Placental pericyte (primary cell): ENCODE measurements around the gene SANBR. TPM values are rescaled to one million over a fixed set of nuclear protein-coding genes. Genes with fewer than 3 reads are reported as not detected.

Source experiments
- total RNA-seq: library from RNA; depleted of rRNA; stranded (reverse); fragments of >200 nt; gene quantifications from 2 replicates; pipeline ENCODE4 v1.2.3, GENCODE V29; 2012

SANBR gene
- 7.9 and 17.0 TPM in 2 replicates for total RNA-seq

GRCh38 chr2:61065714-61066709 is at the start of gene SANBR:
Gene SANBR, plus strand, starts transcription at chr2:61065871. Its CDS starts 4,480 bp downstream, at chr2:61070351.

GRCh38 chr2:61017556-61018317 is 47.9 kb upstream of the SANBR start, which contains the start of the genes PEX13 and PUS10:
Gene PEX13, plus strand, starts transcription at chr2:61017720. Its CDS starts 40 bp downstream, at chr2:61017760.
Gene PUS10, minus strand, starts transcription at chr2:61018255. Its CDS starts 6,365 bp downstream, at chr2:61011890.

Other genes with a start within 250 kb of the SANBR start
- gene REL, start 184.3 kb upstream of the SANBR start, total RNA-seq, result 3.3 and 5.3 TPM in 2 replicates
- gene PEX13, start 48.2 kb upstream of the SANBR start, total RNA-seq, result 23.6 and 42.4 TPM in 2 replicates
- gene PUS10, start 47.6 kb upstream of the SANBR start, total RNA-seq, result 5.5 and 6.7 TPM in 2 replicates
- 3.1 and 13.8 TPM in 2 replicates for gene C2orf74, start 96.3 kb downstream of the SANBR start, total RNA-seq